Suprapubic skin (tissue), 4 donors: ENCODE data around the gene RRM2.

Experiments used
- CTCF ChIP-seq, 2 donors: fragments of 200-600 bp in 1 of 2; fragments of 450-650 bp in 1 of 2; sonication (generic) in 1 of 2; IDR thresholded peaks; one replicate each; pipeline ENCODE4 v1.5.1; 2016 to 2019; ENCODE audit warnings: antibody characterized with exemption in 2 of 2, mild to moderate bottlenecking in 1 of 2, moderate library complexity in 1 of 2
- EP300 ChIP-seq: sonication (generic); formaldehyde crosslinking; IDR thresholded peaks from one replicate; pipeline ENCODE4 v1.6.1; 2017; ENCODE audit warnings: antibody characterized with exemption
- POLR2A ChIP-seq, 2 donors: fragments of 450-650 bp; IDR thresholded peaks; one replicate each; pipeline ENCODE4 v1.6.1; 2017; ENCODE audit warnings: antibody characterized with exemption in 2 of 2, mild to moderate bottlenecking in 2 of 2, moderate library complexity in 2 of 2
- POLR2AphosphoS5 ChIP-seq, 3 donors: sonication (generic); formaldehyde crosslinking; IDR thresholded peaks; one replicate each; pipeline ENCODE4 v1.6.1; 2017; ENCODE audit warnings: antibody characterized with exemption in 3 of 3

- TF ChIP-seq CTCF (IDR thresholded peaks at IDR 0.05): no peak
- no peak for TF ChIP-seq POLR2AphosphoS5 (IDR thresholded peaks at IDR 0.05)
- no peak for TF ChIP-seq POLR2A (IDR thresholded peaks at IDR 0.05)
- no peak for TF ChIP-seq EP300
Measured at GRCh38 chr2:10075101-10075500, 47.4 kb upstream of the RRM2 start.
